Mesodermal cell (in vitro differentiated cells): ENCODE results near the gene ADPRHL1.

ENCODE experiments used
- H3K27ac ChIP-seq: 2 replicates; pipeline ENCODE4 v1.7.0; 2013; ENCODE audit warnings: mild to moderate bottlenecking, low read depth, low read length, moderate library complexity; ENCODE audit not compliant: severe bottlenecking
- H3K36me3 ChIP-seq: 2 replicates; pipeline ENCODE4 v1.7.1; 2013; ENCODE audit warnings: mild to moderate bottlenecking, low read length, moderate library complexity; ENCODE audit not compliant: control insufficient read depth, insufficient read depth
- H3K4me1 ChIP-seq: one replicate; pipeline ENCODE4 v1.7.1; 2013; ENCODE audit warnings: mild to moderate bottlenecking, low read length; ENCODE audit not compliant: insufficient read depth, control insufficient read depth, poor library complexity, severe bottlenecking
- H3K4me3 ChIP-seq: 2 replicates; pipeline ENCODE4 v1.7.0; 2013; ENCODE audit warnings: low read length, control low read depth, mild to moderate bottlenecking; ENCODE audit not compliant: insufficient read depth, poor library complexity, severe bottlenecking; ENCODE audit errors: extremely low read depth
- H3K9me3 ChIP-seq: 2 replicates; pipeline ENCODE4 v1.7.1; 2013; ENCODE audit warnings: mild to moderate bottlenecking, low read length, moderate library complexity; ENCODE audit not compliant: control insufficient read depth
- WGBS, 2 experiments: methylation state at CpG; one replicate each; pipeline ENCODE4 v1.1.5; 2013; ENCODE audit warnings: missing lambda C conversion rate in 2 of 2; ENCODE audit not compliant: insufficient coverage in 2 of 2; 5-methylcytosine and 5-hydroxymethylcytosine counted together

ADPRHL1 gene

GRCh38 chr13:113422807-113423519, 30.3 kb downstream of the ADPRHL1 start:
- Histone ChIP-seq H3K9me3 (no peaks in the 10 kb centered on the region), H3K27ac (no peak overlapping the region), H3K4me3 (no peak overlapping the region), H3K36me3 (no peaks in the 10 kb centered on the region), H3K4me1 (no peaks in the 10 kb centered on the region)
- 93% methylated on average over 21 to 26 of the region's 26 CpGs for WGBS, 2 experiments

GRCh38 chr13:113421673-113422270, 31.5 kb downstream of the ADPRHL1 start:
- Histone ChIP-seq H3K4me1 (no peaks in the 10 kb centered on the region), H3K36me3 (no peaks in the 10 kb centered on the region), H3K4me3 (no peak overlapping the region), H3K9me3 (no peaks in the 10 kb centered on the region), H3K27ac (no peak overlapping the region)
- 89 to 90% methylated on average over 12 to 13 of the region's 15 CpGs for WGBS, 2 experiments

- WGBS, 2 experiments = 94% methylated on average over 5 of the region's 38 CpGs; no CpG with 5 or more reads in 1 of the 2 experiments
- no peaks in the 10 kb centered on the region for H3K9me3 ChIP-seq
- H3K27ac ChIP-seq = no peak overlapping the region
- no peaks in the 10 kb centered on the region for H3K36me3 ChIP-seq
- no peak overlapping the region for H3K4me3 ChIP-seq
- no peaks in the 10 kb centered on the region for H3K4me1 ChIP-seq
These were observed 32.3 kb downstream of the ADPRHL1 start for GRCh38 chr13:113420833-113421600.

- H3K9me3 ChIP-seq = no peaks in the 10 kb centered on the region
- H3K4me1 ChIP-seq = no peaks in the 10 kb centered on the region
- no peak overlapping the region for H3K4me3 ChIP-seq
- 90 to 92% methylated on average over 12 to 14 of the region's 15 CpGs for WGBS, 2 experiments
- no peaks in the 10 kb centered on the region for H3K36me3 ChIP-seq
- H3K27ac ChIP-seq = no peak overlapping the region
These were observed 33.1 kb downstream of the ADPRHL1 start for GRCh38 chr13:113420232-113420631.

- H3K4me3 ChIP-seq = no peak overlapping the region
- H3K27ac ChIP-seq = no peak overlapping the region
- no peaks in the 10 kb centered on the region for H3K36me3 ChIP-seq
- H3K9me3 ChIP-seq = no peaks in the 10 kb centered on the region
- 92 to 96% methylated on average over 17 of the region's 18 CpGs for WGBS, 2 experiments
- H3K4me1 ChIP-seq = no peaks in the 10 kb centered on the region
These were observed 33.6 kb downstream of the ADPRHL1 start for GRCh38 chr13:113419531-113420193.

- Histone ChIP-seq H3K4me3 (no peak overlapping the region), H3K9me3 (no peaks in the 10 kb centered on the region), H3K27ac (no peak overlapping the region), H3K36me3 (no peaks in the 10 kb centered on the region), H3K4me1 (peaks cover 3% of the 10 kb centered on the region)
- WGBS, 2 experiments = 100% methylated on average over 1 of the region's 1 CpG; no CpG with 5 or more reads in 1 of the 2 experiments
These were observed 34.6 kb downstream of the ADPRHL1 start for GRCh38 chr13:113418722-113419049.

GRCh38 chr13:113417836-113418721, 35.2 kb downstream of the ADPRHL1 start:
- WGBS, 2 experiments = 67 to 80% methylated on average over 8 of the region's 16 CpGs
- Histone ChIP-seq H3K4me3 (no peak overlapping the region), H3K36me3 (no peaks in the 10 kb centered on the region), H3K9me3 (no peaks in the 10 kb centered on the region), H3K4me1 (peaks cover 5% of the 10 kb centered on the region), H3K27ac (no peak overlapping the region)

GRCh38 chr13:113417008-113417751, 36.1 kb downstream of the ADPRHL1 start:
- H3K36me3 ChIP-seq = no peaks in the 10 kb centered on the region
- H3K4me1 ChIP-seq = peaks cover 5% of the 10 kb centered on the region
- H3K4me3 ChIP-seq = no peak overlapping the region
- no peak overlapping the region for H3K27ac ChIP-seq
- WGBS, 2 experiments = 91 to 94% methylated on average over 18 to 28 of the region's 28 CpGs
- H3K9me3 ChIP-seq = no peaks in the 10 kb centered on the region

GRCh38 chr13:113415825-113416224, 37.5 kb downstream of the ADPRHL1 start:
- peaks cover 6% of the 10 kb centered on the region for H3K4me1 ChIP-seq
- H3K27ac ChIP-seq = no peak overlapping the region
- no peaks in the 10 kb centered on the region for H3K36me3 ChIP-seq
- WGBS, 2 experiments = 84 to 87% methylated on average over 8 of the region's 8 CpGs
- H3K4me3 ChIP-seq = no peak overlapping the region
- H3K9me3 ChIP-seq = no peaks in the 10 kb centered on the region
